Transverse colon (tissue), 4 donors: ENCODE measurements around the gene BTBD3. TPM values are rescaled to one million over a fixed set of nuclear protein-coding genes. Genes with fewer than 3 reads are reported as not detected.

Experiments
- DNase-seq: peaks from one replicate; pipeline ENCODE4 v3.0.0-alpha.2; 2019
- H3K27ac ChIP-seq, 4 donors: fragments of 200-600 bp; sonication (generic); 2 replicates each; pipeline ENCODE4 v1.5.1; 2016 to 2018; ENCODE audit warnings: inconsistent platforms in 4 of 4
- H3K27me3 ChIP-seq: fragments of 200-600 bp; sonication (generic); 2 replicates; pipeline ENCODE4 v1.5.1; 2017; ENCODE audit warnings: inconsistent platforms
- H3K36me3 ChIP-seq, 4 donors: fragments of 200-600 bp; sonication (generic); 2 replicates each; pipeline ENCODE4 v1.5.1; 2017 to 2019; ENCODE audit warnings: inconsistent platforms in 4 of 4
- H3K4me1 ChIP-seq, 4 donors: fragments of 200-600 bp; sonication (generic); 2 replicates each; pipeline ENCODE4 v1.5.1; 2017 to 2020; ENCODE audit warnings: inconsistent platforms in 4 of 4
- H3K4me3 ChIP-seq, 4 donors: fragments of 200-600 bp; sonication (generic); 1 replicate in 1 of 4; 2 replicates in 3 of 4; pipeline versions ENCODE4 v1.5.1 to v1.6.1; 2017 to 2019; ENCODE audit warnings: inconsistent platforms in 4 of 4
- H3K9me3 ChIP-seq, 2 donors: fragments of 200-600 bp; sonication (generic); 2 replicates each; pipeline ENCODE4 v1.5.1; 2017 to 2019; ENCODE audit warnings: inconsistent platforms in 2 of 2
- EP300 ChIP-seq: sonication (generic); formaldehyde crosslinking; IDR thresholded peaks from one replicate; pipeline ENCODE4 v1.6.1; 2017; ENCODE audit warnings: antibody characterized with exemption, low read depth
- POLR2A ChIP-seq: fragments of 450-650 bp; IDR thresholded peaks from one replicate; pipeline ENCODE4 v1.6.1; 2016; ENCODE audit warnings: antibody characterized with exemption, mild to moderate bottlenecking, moderate library complexity
- POLR2AphosphoS5 ChIP-seq, 3 donors: sonication (generic); formaldehyde crosslinking; IDR thresholded peaks; one replicate each; pipeline ENCODE4 v1.6.1; 2016; ENCODE audit warnings: antibody characterized with exemption in 3 of 3
- WGBS, 2 donors: methylation state at CpG; one replicate each; pipeline ENCODE4 v1.1.5; 2018; ENCODE audit warnings: low coverage in 1 of 2; 5-methylcytosine and 5-hydroxymethylcytosine counted together
- in situ Hi-C, 4 donors: fragments of 200-750 bp; cut with MboI; loops; one replicate each; pipeline versions ENCODE4 v1.15.0 to v1.15.1; 2017; ENCODE audit warnings: low sequenced_read_pairs in 3 of 4, low pct_ligation_motif_present in 1 of 4, low pct_unique_long_range_greater_than_20kb in 1 of 4
- intact Hi-C: fragments of 100-400 bp; cut with DNase I; formaldehyde crosslinking; loops from one replicate; pipeline ENCODE4 v1.15.1; 2023; ENCODE audit warnings: low total_unique reads
- total RNA-seq, 4 donors: library from RNA; depleted of rRNA; stranded (reverse); fragments of >200 nt; gene quantifications; one replicate each; pipeline ENCODE4 v1.1.0, GENCODE V29; 2016
- TF ChIP-seq, protein P1 (sequence below), 5 experiments: fragments of 200-600 bp in 3 of 5; fragments of 450-650 bp in 2 of 5; sonication (generic) in 3 of 5; IDR thresholded peaks; 1 replicate in 2 of 5; 2 replicates in 3 of 5; pipeline ENCODE4 v1.5.1; 2016 to 2017; ENCODE audit warnings: antibody characterized with exemption in 5 of 5, inconsistent platforms in 3 of 5, mild to moderate bottlenecking in 2 of 5, moderate library complexity in 1 of 5

BTBD3 gene
- total RNA-seq = 10 to 100 TPM; 37.2 to 66.8 (median 60.6) TPM

DNA sequence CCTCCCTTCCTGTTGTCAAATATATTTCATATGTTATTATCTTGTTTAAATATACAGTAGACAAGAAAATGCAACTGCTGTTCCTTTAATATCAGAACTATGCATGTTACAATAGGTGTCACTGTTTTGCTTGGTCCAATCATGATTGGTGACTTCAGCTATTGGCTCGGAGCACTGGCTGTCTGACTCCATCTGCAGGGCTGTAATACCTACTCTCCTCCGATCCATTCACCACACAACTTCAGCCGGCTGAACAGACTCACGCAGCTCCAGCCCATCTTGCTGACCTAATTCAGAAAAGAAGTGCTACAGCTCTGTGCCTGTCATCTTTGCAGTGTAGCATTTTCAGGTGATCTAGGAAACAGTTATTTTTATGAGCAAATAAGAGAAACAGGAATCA, at the start of gene BTBD3:
Gene BTBD3 (plus strand): TSS at position 231 of the 400 bp plus-strand sequence. CDS start 383 bp downstream, outside the sequence.
- intact Hi-C loops (no loop called here), in situ Hi-C loops (no loop called here)
- Histone ChIP-seq H3K9me3 (no peaks in the 10 kb centered on the region), H3K4me1 (peaks cover 4 to 35% (median 10%) of the 10 kb centered on the region in 4 donors), H3K27me3 (no peaks in the 10 kb centered on the region), H3K4me3 (peak within 1 kb of the TSS in 3 of 4 donors; percentile 13 to 35 (median 19)), H3K36me3 (peaks cover 0 to under 1% (median 0%) of the 10 kb centered on the region in 4 donors), H3K27ac (peak within 1 kb of the TSS; percentile 45 to 64 (median 58))
- TF ChIP-seq POLR2AphosphoS5 (IDR thresholded peaks at IDR 0.05) (peak; percentile 63 to 90 (median 75)), POLR2A (peak; percentile 53), EP300 (no peak)
- WGBS, 2 donors = 10 to 26% methylated on average over 3 to 4 of the region's 4 CpGs
- peak; percentile 68 for DNase-seq

DNA sequence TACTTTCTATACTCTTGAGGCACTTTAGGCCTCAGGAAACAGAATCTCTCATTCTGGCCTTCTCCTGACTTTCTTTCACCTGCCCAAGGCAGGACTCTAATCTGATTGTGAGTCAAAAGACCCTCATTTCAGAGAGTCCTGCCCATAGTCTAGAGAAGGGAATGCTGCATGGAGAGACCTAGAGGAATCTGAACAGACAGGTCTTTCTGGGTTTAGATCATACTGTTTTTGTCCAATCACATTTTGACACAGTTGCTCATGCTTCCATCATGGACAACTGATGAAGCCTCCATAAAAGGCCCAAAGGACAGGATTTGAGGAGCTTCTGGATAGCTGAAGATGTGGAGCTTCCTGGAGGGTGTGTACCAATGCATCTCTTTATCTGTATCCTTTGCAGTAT, 48.1 kb upstream of the BTBD3 start:
- TF ChIP-seq EP300 (no peak), POLR2A (no peak), POLR2AphosphoS5 (IDR thresholded peaks at IDR 0.05) (no peak)
- TF ChIP-seq, protein P1, sequence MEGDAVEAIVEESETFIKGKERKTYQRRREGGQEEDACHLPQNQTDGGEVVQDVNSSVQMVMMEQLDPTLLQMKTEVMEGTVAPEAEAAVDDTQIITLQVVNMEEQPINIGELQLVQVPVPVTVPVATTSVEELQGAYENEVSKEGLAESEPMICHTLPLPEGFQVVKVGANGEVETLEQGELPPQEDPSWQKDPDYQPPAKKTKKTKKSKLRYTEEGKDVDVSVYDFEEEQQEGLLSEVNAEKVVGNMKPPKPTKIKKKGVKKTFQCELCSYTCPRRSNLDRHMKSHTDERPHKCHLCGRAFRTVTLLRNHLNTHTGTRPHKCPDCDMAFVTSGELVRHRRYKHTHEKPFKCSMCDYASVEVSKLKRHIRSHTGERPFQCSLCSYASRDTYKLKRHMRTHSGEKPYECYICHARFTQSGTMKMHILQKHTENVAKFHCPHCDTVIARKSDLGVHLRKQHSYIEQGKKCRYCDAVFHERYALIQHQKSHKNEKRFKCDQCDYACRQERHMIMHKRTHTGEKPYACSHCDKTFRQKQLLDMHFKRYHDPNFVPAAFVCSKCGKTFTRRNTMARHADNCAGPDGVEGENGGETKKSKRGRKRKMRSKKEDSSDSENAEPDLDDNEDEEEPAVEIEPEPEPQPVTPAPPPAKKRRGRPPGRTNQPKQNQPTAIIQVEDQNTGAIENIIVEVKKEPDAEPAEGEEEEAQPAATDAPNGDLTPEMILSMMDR (IDR thresholded peaks at IDR 0.05) = no peak

DNA sequence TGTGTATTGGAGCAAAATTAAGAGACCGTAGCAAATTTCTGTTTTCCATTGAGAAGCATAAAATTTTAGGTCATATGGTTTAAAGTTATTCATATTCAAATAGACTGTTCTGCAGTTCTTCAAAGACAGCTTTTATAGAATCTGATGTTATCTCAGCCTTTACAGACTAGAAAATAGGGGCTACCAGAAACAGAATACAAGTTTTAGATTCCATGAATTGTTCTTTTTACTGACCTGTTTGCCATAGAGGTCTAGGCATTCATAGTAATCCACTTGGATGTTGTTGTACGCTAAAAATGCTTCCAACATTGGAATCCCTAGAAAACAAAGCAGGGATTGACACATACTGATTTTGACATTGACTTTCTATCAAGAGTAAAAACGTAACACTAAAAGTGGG, 47.3 kb upstream of the BTBD3 start:
- TF ChIP-seq EP300 (no peak), POLR2AphosphoS5 (IDR thresholded peaks at IDR 0.05) (no peak), POLR2A (no peak)
- TF ChIP-seq, protein P1 (IDR thresholded peaks at IDR 0.05) = no peak
- Histone ChIP-seq H3K27me3 (no peaks in the 10 kb centered on the region), H3K9me3 (no peaks in the 10 kb centered on the region), H3K4me1 (no peaks in the 10 kb centered on the region), H3K27ac (no peak overlapping the region), H3K4me3 (no peak overlapping the region), H3K36me3 (no peaks in the 10 kb centered on the region)
- in situ Hi-C loops = no loop called here
- no peak for DNase-seq
- intact Hi-C loops = no loop called here
- WGBS, 2 donors = 49 to 51% methylated on average over 3 of the region's 3 CpGs

More for the DNA sequence above, 48.1 kb upstream of the BTBD3 start:
- no peaks in the 10 kb centered on the region for H3K27me3 ChIP-seq
- no peak for DNase-seq
- H3K4me3 ChIP-seq = no peak overlapping the region
- no peak overlapping the region for H3K27ac ChIP-seq
- in situ Hi-C loops = no loop called here
- intact Hi-C loops = no loop called here
- no peaks in the 10 kb centered on the region for H3K36me3 ChIP-seq
- H3K4me1 ChIP-seq = no peaks in the 10 kb centered on the region
- no peaks in the 10 kb centered on the region for H3K9me3 ChIP-seq

DNA sequence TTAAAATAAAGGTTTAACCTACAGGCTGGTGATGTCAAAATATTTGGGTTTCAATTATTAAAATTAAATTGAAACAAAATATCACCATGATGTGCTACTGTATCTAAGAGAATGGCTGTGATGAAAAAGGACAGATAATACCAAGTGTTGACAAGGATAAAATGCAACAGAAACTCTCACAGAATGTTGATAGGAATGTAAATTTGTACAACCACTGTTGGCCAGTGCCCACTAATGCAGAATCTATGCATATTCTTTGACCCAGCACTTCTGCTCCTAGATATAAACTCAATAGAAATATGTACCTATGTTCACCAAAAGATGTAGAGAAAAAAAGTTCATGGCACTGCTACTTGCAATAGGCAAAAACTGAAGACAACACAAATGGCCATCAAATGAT, 41.1 kb upstream of the BTBD3 start:
- Histone ChIP-seq H3K36me3 (no peaks in the 10 kb centered on the region), H3K4me1 (no peaks in the 10 kb centered on the region), H3K27me3 (no peaks in the 10 kb centered on the region), H3K27ac (no peak overlapping the region), H3K4me3 (no peak overlapping the region), H3K9me3 (no peaks in the 10 kb centered on the region)
- TF ChIP-seq POLR2AphosphoS5 (IDR thresholded peaks at IDR 0.05) = no peak
- TF ChIP-seq, protein P1 (IDR thresholded peaks at IDR 0.05) = no peak
- no peak for TF ChIP-seq EP300
- TF ChIP-seq POLR2A = no peak
- no peak for DNase-seq
- intact Hi-C loops (no loop called here), in situ Hi-C loops (no loop called here)

DNA sequence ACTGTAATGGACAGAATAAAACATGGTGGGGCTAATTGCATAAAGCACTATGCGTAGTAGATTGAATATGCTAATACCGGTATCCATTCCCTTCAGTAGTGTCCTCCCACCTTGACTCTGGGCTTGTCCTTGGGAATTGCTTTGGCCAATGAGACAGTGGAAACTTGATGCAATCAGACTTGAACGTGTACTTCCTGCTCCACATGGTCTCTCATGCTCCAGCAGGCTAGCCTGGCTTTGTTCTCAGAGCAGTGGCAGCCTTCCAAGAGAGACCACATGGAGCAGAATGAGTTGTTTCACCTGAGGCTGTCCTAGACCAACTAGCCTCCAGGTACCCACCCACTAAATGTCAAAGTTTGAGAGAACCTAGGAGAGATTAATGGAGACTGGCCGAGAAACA, 37.0 kb upstream of the BTBD3 start:
- H3K4me3 ChIP-seq = no peak overlapping the region
- no peak for DNase-seq
- TF ChIP-seq, protein P1 (IDR thresholded peaks at IDR 0.05) = no peak
- TF ChIP-seq EP300 (no peak), POLR2A (no peak), POLR2AphosphoS5 (IDR thresholded peaks at IDR 0.05) (no peak)
- H3K27ac ChIP-seq = no peak overlapping the region
- intact Hi-C loops (no loop called here), in situ Hi-C loops (no loop called here)
- 77 to 100% methylated on average over 2 to 4 of the region's 4 CpGs for WGBS, 2 donors
- no peaks in the 10 kb centered on the region for H3K36me3 ChIP-seq
- H3K9me3 ChIP-seq = no peaks in the 10 kb centered on the region
- H3K27me3 ChIP-seq = no peaks in the 10 kb centered on the region
- no peaks in the 10 kb centered on the region for H3K4me1 ChIP-seq
